Fibroblast of skin of back (primary cell): ENCODE measurements around the gene TSPAN15.
A peak's percentile ranks its signal among the peaks of the same experiment; 100 is the strongest.
"Not testable (repeated sequence)": the region's sequence is repeated elsewhere in the genome, so short reads cannot be mapped to it uniquely, and the experiment has no call there.

Experiments used
- DNase-seq: peaks from one replicate; pipeline ENCODE4 v3.0.0-alpha.2; 2013

TSPAN15 gene

GRCh38 chr10:69466689-69467088, 15.4 kb downstream of the TSPAN15 start:
- no peak for DNase-seq

DNA sequence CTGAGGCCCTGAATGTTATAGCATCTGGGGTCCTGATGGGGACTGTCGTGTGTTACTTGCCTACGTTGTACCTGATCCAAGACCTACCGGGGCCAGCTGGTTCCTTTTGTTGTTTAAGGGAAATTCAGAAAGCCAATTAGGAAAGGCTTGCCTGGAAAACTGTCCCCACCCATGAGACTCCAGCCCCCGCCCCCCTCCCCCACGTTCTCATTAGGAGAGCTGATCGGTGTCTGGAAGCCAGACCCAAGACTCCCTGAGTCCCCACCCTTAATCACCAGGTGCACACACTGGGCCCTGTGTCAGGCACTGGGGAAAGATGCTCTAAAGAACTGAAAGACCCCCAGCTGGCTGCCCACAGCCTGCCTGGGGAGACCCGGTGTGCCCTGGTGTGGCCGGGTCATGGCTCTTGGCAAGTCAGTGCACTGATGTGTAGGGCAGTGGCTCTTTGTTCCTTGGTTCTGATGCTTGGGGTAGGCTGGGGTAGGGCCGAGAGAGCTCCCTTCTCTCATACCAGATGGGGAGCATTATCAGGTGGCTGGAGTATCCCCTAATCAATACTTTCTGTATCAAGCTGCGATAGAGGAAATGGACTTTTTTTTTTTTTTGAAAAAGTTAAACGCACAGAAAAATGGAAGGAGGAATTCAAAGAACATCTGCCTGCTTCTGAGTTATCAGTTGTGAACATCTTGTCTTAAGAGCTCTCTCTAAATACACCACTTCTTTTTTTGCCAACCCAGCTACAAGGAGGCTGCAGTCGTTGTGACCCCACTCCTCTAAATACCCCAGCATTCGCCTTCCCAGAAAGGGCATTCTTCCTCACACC, 16.9 kb downstream of the TSPAN15 start:
- no peak for DNase-seq

DNA sequence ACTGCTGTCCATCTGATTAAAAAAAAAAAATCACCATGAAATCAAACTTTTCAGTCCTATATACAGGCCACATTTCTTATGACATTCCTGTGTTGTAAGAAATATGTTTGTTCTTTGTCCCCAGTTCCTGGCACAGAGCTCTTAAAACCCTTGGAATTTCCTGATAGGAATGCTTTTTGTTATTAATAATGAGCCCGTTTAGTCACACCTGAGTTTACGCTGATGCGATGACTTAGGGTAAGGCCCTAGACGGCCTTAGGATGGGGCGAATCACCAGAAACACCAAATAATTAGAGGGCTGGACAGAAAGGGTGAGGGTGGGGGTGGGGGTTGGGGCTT, 17.5 kb downstream of the TSPAN15 start:
- peak; percentile 53 for DNase-seq

DNA sequence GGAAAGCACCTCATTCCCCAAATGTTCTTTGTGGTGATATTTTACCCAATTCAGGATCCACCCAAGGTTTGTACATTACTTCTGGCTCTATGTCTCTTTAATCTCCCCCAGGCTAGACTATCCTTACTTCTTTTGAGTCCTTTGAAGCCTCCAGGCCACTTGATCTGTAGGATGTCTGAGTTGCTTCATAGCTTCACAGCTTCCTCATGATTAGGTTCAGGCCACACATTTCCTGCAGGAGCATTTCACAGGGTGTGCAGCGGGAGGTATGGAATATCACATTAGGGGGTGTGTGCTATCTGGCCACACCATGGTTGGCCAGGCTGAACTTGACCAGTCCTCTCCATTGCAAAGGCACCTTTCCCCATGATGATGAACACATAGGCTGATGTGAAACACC, 18.7 kb downstream of the TSPAN15 start:
- no peak for DNase-seq

- peak; percentile 74 for DNase-seq
These were observed 19.5 kb downstream of the TSPAN15 start for GRCh38 chr10:69470463-69471384.

- DNase-seq, result no peak
These were observed 20.9 kb downstream of the TSPAN15 start for GRCh38 chr10:69472142-69472541.

- DNase-seq, result peak; percentile 42
These were observed 21.3 kb downstream of the TSPAN15 start for GRCh38 chr10:69472544-69472943.

- DNase-seq, result no peak
These were observed 22.2 kb downstream of the TSPAN15 start for GRCh38 chr10:69473304-69473990.

GRCh38 chr10:69474742-69475432, 23.6 kb downstream of the TSPAN15 start:
- DNase-seq, result peak; percentile 93

DNA sequence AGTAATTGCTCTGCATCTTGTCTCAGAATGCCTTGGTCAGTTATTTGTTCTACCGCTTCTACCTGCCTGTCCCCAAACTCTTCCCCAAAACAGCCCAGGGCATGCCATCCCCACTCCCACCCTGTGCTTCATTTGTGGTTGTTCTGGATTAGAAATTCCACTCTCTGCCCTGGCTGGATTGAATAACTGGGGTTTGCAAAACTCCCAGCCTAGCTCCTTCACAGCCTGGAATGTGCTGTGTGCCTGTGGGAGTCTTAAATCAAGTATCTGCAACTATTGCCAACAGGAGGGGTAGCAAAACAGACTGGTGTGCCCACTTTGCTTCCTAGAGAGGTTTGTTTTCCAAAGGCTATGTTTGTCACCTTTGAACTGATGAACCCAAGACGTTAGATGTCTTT, 24.2 kb downstream of the TSPAN15 start:
- peak; percentile 53 for DNase-seq

DNA sequence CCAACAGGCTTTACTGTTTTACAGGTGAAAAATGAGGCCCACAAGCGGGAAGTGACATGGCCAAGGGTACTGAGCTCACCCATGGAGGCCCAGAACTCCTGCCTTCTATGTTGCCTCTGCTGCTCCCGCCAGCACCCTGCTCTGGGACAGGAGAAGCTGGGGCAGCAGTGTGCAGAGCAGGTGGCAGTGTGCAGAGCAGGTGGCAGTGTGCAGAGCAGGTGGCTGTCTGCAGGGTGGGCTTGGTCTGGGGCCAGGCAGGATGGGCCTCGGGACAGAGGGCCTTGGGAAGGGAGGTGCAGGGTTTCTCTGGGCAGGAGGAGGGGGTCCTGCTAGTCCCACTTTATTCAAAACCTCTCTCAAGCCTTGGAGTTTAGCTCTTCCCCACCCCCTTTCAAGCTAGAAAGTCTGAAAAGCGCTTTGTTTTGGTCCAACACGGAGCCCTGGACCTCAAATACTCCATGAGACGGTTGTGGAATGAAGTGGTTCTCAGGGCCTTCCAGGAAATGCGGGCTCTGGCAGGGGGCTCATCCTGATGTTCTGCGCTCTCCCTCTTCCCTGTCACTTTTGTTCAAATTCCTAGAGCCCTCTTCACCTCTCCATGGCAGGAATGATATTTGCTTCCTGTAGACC, 26.8 kb downstream of the TSPAN15 start:
- no peak for DNase-seq

DNA sequence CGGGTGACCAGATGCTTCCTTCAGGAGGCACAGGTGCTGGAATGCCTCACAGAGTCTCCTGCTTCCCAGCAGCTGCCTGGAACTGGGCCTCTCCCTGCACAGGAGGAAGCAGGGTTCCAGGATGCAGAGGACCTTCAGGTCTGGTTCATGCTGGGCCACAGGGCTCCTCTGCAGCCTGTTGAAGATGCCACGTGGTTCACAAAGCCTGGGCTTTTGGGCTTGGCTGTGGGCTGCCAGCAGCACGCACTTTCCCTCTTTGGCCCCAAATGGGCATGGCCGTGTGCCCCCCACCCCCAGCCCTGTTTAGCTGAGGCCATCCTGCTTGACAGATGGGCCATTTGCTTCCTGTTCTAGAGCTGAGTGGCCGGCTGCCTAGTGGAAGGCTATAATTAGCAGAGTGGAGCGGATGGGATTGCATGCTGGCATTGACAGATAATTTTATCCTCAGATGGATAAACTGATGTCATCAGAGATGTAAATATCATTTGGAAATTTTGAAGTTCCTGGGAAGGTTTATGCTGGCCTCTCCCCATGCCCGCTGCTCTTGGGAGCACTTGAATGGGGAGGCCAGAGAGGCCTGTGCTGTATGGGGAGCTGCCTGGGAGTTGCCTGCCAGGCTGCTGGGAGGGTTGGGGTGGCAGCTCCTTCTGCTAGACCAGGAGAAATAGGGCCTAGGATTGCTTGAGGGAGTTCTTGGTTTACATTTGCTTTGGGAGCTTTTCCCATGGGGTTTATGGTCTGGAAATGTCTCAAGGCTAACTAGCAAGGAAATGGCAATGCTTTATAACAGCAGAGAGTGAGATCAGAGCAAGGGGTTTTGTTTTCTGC, 28.2 kb downstream of the TSPAN15 start:
- peak; percentile 72 for DNase-seq

DNA sequence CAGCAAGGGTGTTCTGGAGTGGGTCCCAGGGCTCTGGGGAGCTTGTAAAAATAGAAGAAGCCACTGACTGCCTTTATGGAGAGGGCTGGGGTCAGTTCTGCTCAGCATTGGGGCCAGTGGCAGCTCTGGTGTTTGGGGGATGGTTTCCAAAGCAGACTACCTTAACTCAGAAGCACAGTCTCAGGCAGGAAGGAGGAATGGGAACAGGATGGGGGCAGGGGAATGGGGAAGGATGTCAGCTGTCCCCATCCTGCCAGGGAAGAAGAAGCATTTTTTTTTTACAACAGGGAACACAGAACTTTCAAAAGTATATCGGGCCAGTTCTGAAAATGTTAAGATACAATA, 28.8 kb downstream of the TSPAN15 start:
- no peak for DNase-seq

DNA sequence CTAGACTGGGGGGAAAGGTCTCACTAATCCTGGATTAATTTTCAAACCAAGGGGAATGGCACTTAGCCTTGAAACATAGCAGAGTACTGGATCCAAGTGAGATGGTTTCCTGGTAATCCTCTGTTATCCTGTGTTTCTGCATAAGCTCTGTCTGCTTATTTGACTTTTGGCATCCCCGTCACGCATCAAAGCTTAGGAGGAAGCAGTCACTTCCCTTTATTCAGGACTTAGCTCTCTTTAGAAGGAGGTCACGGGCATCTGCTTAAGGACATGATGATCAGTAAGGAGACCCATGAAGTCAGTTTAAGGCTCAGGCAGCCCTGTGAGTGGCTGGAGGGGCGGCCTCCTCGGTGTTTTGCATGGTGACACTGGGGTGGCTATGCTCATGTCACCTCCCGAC, 30.0 kb downstream of the TSPAN15 start:
- no peak for DNase-seq

- no peak for DNase-seq
These were observed 30.7 kb downstream of the TSPAN15 start for GRCh38 chr10:69481811-69482524.

DNA sequence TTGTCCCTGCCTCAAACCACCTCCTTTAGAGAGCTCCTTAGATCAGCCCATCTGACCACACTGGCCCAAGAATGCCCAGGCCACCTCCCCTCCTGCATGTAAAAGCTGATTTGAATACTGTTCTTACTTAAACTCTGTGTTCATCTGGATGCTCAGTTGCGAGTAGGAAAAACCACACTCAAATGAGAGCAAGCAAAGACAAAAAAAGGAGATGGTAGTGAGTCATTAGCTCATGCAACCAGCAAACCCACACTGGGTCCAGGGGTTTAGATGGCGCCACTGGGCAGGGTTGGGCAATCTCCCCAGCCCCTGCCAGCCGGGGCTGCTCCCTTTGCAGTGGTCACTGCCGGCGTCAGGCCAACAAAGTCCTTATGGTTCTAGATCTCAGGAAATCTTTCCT, 32.7 kb downstream of the TSPAN15 start:
- no peak for DNase-seq

GRCh38 chr10:69484736-69485135, 33.5 kb downstream of the TSPAN15 start:
- DNase-seq, result no peak

GRCh38 chr10:69486922-69487730, 35.9 kb downstream of the TSPAN15 start:
- no peak for DNase-seq

DNA sequence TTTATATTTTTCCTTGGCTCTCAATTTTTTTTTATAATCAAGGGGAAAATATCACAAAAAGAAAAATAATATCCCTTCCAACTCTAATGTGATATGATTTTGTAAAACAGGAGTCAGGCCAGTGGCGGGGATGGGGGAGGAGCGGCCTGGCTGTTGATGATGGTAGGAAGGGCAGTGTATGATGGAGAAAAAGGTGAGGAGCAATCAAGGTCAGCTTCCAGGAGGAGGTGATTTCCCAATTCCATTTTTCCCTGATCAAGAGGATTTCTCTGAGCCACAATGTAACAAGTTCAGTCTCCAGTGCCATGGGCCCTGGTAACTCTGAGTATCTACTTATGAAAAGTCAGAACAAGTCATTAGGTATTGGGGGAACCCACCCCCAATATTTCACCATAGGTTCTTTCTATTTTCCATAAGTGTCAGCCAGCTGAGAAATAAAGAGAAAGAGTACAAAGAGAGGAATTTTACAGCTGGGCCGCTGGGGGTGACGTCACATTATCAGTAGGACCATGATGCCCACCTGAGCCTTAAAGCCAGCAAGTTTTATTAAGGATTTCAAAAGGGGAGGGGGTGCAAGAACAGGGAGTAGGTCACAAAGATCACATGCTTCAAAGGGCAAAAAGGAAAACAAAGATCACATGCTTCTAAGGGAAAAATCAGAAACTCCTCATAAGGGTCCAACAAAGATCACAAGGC, 37.0 kb downstream of the TSPAN15 start:
- not testable (repeated sequence) for DNase-seq
